A673 (cell line): ENCODE data around the gene AMZ1. TPM values are rescaled to one million over a fixed set of nuclear protein-coding genes. Genes with fewer than 3 reads are reported as not detected.

Source experiments
- BruUV-seq: library from RNA; stranded (reverse); fragments of 400-500 nt; replicated peaks from 2 replicates; lab custom pipeline; 2021; lab: Mats Ljungman, UMichigan
- CTCF ChIA-PET: fragments of 300-600 bp; sonication (Branson Sonifier 250); formaldehyde crosslinking; loops from one replicate; lab custom pipeline; 2022; ENCODE audit warnings: antibody characterized with exemption; lab: Charles Lee
- POLR2A ChIA-PET: fragments of 300-600 bp; sonication (Branson Sonifier 250); formaldehyde crosslinking; loops from one replicate; lab custom pipeline; 2022; ENCODE audit warnings: antibody characterized with exemption; ENCODE audit not compliant: low non-redundant PET; lab: Charles Lee
- DNase-seq: peaks from one replicate; pipeline ENCODE4 v3.0.0-alpha.2; 2015; ENCODE audit warnings: low spot score
- H3K27ac ChIP-seq: fragments of 200-600 bp; sonication (generic); 2 replicates; pipeline ENCODE4 v1.5.1; 2016; ENCODE audit warnings: mixed run types, low read depth, mild to moderate bottlenecking, mixed read lengths, antibody characterized with exemption, low read length; ENCODE audit not compliant: poor library complexity, severe bottlenecking
- H3K27me3 ChIP-seq: fragments of 200-600 bp; sonication (generic); replicated peaks from 2 replicates; pipeline ENCODE4 v1.6.1; 2017; ENCODE audit warnings: mixed run types, low read depth, mild to moderate bottlenecking, mixed read lengths, antibody characterized with exemption, low read length; ENCODE audit not compliant: insufficient read depth, poor library complexity
- H3K36me3 ChIP-seq: fragments of 200-600 bp; sonication (generic); 2 replicates; pipeline ENCODE4 v1.6.1; 2016; ENCODE audit warnings: mixed run types, mild to moderate bottlenecking, mixed read lengths, antibody characterized with exemption, low read length; ENCODE audit not compliant: insufficient read depth, poor library complexity, severe bottlenecking
- H3K4me1 ChIP-seq: fragments of 200-600 bp; sonication (generic); 2 replicates; pipeline ENCODE4 v1.6.1; 2017; ENCODE audit warnings: mixed run types, mild to moderate bottlenecking, mixed read lengths, antibody characterized with exemption, low read length; ENCODE audit not compliant: insufficient read depth, poor library complexity, severe bottlenecking
- H3K4me3 ChIP-seq: fragments of 200-600 bp; sonication (generic); 2 replicates; pipeline ENCODE4 v1.5.1; 2016; ENCODE audit warnings: low read depth, mixed run types, mild to moderate bottlenecking, mixed read lengths, low read length; ENCODE audit not compliant: poor library complexity, severe bottlenecking
- H3K9me3 ChIP-seq: fragments of 200-600 bp; sonication (generic); 2 replicates; pipeline ENCODE4 v1.6.1; 2016; ENCODE audit warnings: mixed run types, low read depth, mild to moderate bottlenecking, mixed read lengths, antibody characterized with exemption, low read length; ENCODE audit not compliant: poor library complexity, severe bottlenecking
- EZH2 ChIP-seq: fragments of 200-600 bp; sonication (generic); IDR thresholded peaks from 2 replicates; pipeline ENCODE4 v1.6.1; 2017; ENCODE audit warnings: borderline replicate concordance, low read depth, mild to moderate bottlenecking, mixed read lengths, antibody characterized with exemption, low read length; ENCODE audit not compliant: poor library complexity, severe bottlenecking
- intact Hi-C: fragments of 100-400 bp; cut with micrococcal nuclease; formaldehyde crosslinking; loops from one replicate; pipeline ENCODE4 v1.10.0; 2022; ENCODE audit not compliant: unreplicated experiment
- total RNA-seq: library from RNA; stranded (reverse); gene quantifications from 2 replicates; pipeline ENCODE4 v1.2.3, GENCODE V29; 2021
- TF ChIP-seq, protein P1 (sequence below): fragments of 300-800, 200-600 bp; sonication (generic); conservative IDR thresholded peaks from 2 replicates; pipeline ENCODE4 v1.5.1; 2017; ENCODE audit warnings: low read depth, mild to moderate bottlenecking, antibody characterized with exemption, low read length, moderate library complexity, mixed read lengths

Gene AMZ1
- total RNA-seq, 1 experiment from 2014 or later: not detected

DNA sequence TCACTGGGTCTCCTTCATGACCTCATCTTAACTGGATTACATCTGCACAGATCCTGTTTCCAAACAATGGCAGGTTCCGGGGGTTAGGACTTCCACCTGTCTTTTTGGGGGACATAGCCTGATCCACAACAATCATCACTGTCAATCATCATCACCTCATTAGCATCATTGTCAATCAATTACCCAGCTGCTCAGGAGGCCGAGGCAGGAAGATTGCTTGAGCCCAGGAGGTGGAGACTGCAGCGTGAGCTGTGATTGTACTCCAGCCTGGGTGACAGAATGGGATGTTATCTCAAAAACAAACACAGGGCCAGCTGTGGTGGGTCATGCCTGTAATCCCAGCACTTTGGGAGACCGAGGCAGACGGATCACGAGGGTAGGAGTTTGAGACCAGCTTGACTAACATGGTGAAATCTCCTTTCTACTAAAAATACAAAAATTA, 18.7 kb downstream of the AMZ1 start:
- no TSS peak for BruUV-seq
- no peaks in the 10 kb centered on the region for H3K36me3 ChIP-seq
- H3K27me3 ChIP-seq: no peaks in the 10 kb centered on the region
- intact Hi-C loops: no loop called here
- H3K9me3 ChIP-seq: no peaks in the 10 kb centered on the region
- TF ChIP-seq EZH2: no peak
- TF ChIP-seq, protein P1, sequence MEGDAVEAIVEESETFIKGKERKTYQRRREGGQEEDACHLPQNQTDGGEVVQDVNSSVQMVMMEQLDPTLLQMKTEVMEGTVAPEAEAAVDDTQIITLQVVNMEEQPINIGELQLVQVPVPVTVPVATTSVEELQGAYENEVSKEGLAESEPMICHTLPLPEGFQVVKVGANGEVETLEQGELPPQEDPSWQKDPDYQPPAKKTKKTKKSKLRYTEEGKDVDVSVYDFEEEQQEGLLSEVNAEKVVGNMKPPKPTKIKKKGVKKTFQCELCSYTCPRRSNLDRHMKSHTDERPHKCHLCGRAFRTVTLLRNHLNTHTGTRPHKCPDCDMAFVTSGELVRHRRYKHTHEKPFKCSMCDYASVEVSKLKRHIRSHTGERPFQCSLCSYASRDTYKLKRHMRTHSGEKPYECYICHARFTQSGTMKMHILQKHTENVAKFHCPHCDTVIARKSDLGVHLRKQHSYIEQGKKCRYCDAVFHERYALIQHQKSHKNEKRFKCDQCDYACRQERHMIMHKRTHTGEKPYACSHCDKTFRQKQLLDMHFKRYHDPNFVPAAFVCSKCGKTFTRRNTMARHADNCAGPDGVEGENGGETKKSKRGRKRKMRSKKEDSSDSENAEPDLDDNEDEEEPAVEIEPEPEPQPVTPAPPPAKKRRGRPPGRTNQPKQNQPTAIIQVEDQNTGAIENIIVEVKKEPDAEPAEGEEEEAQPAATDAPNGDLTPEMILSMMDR: no peak
- ChIA-PET CTCF (interaction anchor here (0.7 to 1.1 kb wide), 2 partner anchors 19 to 124 kb away, joined by 3 to 4 read pairs; partner anchors contain the start of gene AMZ1), POLR2A (no interaction called here)
- no peak overlapping the region for H3K4me3 ChIP-seq
- no peak overlapping the region for H3K27ac ChIP-seq
- H3K4me1 ChIP-seq: no peaks in the 10 kb centered on the region
- no peak for DNase-seq

DNA sequence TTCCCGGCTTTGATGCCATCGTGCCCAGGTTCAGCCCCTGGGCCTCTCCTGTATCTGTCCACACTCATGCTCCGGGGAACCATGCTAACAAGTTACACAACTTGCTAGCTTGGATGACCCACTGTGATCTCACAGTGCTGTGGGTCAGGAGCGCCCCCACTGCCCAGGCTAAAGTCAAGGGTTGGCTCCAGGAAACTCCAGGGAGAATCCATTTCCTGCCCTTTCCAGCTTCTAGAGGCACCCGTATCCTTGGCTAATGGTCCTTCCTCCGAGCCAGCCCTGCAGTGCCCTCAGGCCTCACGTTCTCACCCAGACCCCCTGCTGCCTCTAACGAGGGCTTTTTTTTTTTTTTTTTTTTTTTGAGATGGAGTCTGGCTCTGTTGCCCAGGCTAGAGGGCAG, 19.5 kb downstream of the AMZ1 start:
- Histone ChIP-seq H3K4me3 (no peak overlapping the region), H3K27ac (no peak overlapping the region), H3K36me3 (no peaks in the 10 kb centered on the region), H3K27me3 (no peaks in the 10 kb centered on the region), H3K9me3 (no peaks in the 10 kb centered on the region), H3K4me1 (no peaks in the 10 kb centered on the region)
- no peak for DNase-seq
- ChIA-PET CTCF (interaction anchor here (1.1 kb wide), 1 partner anchor 123 kb away, joined by 4 read pairs; no protein-coding TSS in a partner anchor), POLR2A (no interaction called here)
- TF ChIP-seq EZH2: no peak
- TF ChIP-seq, protein P1: no peak
- intact Hi-C loops: no loop called here
- no TSS peak for BruUV-seq

DNA sequence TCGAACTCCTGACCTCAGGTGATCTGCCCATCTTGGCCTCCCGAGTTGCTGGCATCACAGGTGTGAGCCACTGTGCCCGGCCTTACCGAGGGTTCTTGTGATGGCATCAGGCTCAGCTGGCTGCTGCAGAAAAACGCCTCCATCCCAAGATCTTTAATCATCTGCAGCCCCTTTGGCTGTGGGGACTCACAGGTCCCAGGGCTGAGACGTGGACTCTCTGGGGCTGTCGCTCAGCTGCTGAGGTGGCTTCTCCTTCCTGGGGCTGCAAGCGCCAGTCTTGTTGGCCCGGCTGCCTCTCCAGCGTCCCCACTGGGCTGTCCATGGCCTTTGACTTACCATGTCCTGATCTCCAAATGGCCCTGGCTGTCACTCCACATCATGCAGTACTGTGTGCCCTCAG, 20.0 kb downstream of the AMZ1 start:
- DNase-seq: no peak
- H3K4me1 ChIP-seq: no peaks in the 10 kb centered on the region
- TF ChIP-seq, protein P1: no peak
- TF ChIP-seq EZH2: no peak
- intact Hi-C loops: no loop called here
- H3K4me3 ChIP-seq: no peak overlapping the region
- ChIA-PET CTCF (no interaction called here), POLR2A (no interaction called here)
- no peaks in the 10 kb centered on the region for H3K9me3 ChIP-seq
- H3K27ac ChIP-seq: no peak overlapping the region
- H3K36me3 ChIP-seq: no peaks in the 10 kb centered on the region
- H3K27me3 ChIP-seq: no peaks in the 10 kb centered on the region
- BruUV-seq: no TSS peak
